T-cell (primary cell): ENCODE measurements around the gene SLC1A3. TPM values are rescaled to one million over a fixed set of nuclear protein-coding genes. Genes with fewer than 3 reads are reported as not detected.

ENCODE experiments used
- ATAC-seq, 4 experiments: fragments of 200-7000 bp in 3 of 4; fragments of 150-1000 bp in 1 of 4; cut with Tn5 transposase; replicated peaks in 1 of 4; 1 replicate in 3 of 4; 2 replicates in 1 of 4; pipeline ENCODE4 v1.10.0; 2021; ENCODE audit warnings: moderate library complexity in 3 of 4, mild to moderate bottlenecking in 2 of 4, moderate number of reproducible peaks in 1 of 4
- CTCF ChIA-PET, 2 donors: fragments of 300-600 bp; sonication (Branson Sonifier 250); formaldehyde crosslinking; loops; one replicate each; lab custom pipeline; 2022; ENCODE audit warnings: antibody characterized with exemption in 2 of 2; lab: Charles Lee
- POLR2A ChIA-PET, 2 donors: fragments of 300-600 bp; sonication (Branson Sonifier 250); formaldehyde crosslinking; loops; one replicate each; lab custom pipeline; 2022; ENCODE audit warnings: antibody characterized with exemption in 2 of 2; lab: Charles Lee
- DNase-seq, 35 experiments: peaks; one replicate each; pipeline versions ENCODE4 v3.0.0 to v3.0.0-alpha.2; 2013 to 2023
- H3K27ac ChIP-seq: one replicate; pipeline ENCODE4 v1.5.1; 2013; ENCODE audit warnings: low read length
- H3K27me3 ChIP-seq, 2 experiments: replicated peaks in 1 of 2; 1 replicate in 1 of 2; 2 replicates in 1 of 2; pipeline versions ENCODE4 v1.6.1 to v1.7.0; 2013; ENCODE audit warnings: low read length in 1 of 2, mixed read lengths in 1 of 2; ENCODE audit not compliant: control insufficient read depth in 2 of 2, insufficient read depth in 2 of 2; ENCODE audit errors: extremely low read depth in 1 of 2
- H3K36me3 ChIP-seq, 2 donors: 1 replicate in 1 of 2; 2 replicates in 1 of 2; pipeline versions ENCODE4 v1.6.1 to v1.7.0; 2013; ENCODE audit warnings: low read length in 1 of 2; ENCODE audit not compliant: control insufficient read depth in 2 of 2, insufficient read depth in 1 of 2; ENCODE audit errors: extremely low read depth in 1 of 2
- H3K4me1 ChIP-seq, 2 experiments: 1 replicate in 1 of 2; 2 replicates in 1 of 2; pipeline versions ENCODE4 v1.6.1 to v1.7.0; 2013; ENCODE audit warnings: low read length in 2 of 2, mixed read lengths in 1 of 2; ENCODE audit not compliant: insufficient read depth in 2 of 2, control insufficient read depth in 1 of 2; ENCODE audit errors: extremely low read depth in 1 of 2
- H3K4me3 ChIP-seq, 2 donors: 1 replicate in 1 of 2; 2 replicates in 1 of 2; pipeline versions ENCODE4 v1.5.1 to v1.7.0; 2013; ENCODE audit warnings: mild to moderate bottlenecking in 2 of 2, low read length in 1 of 2, moderate library complexity in 1 of 2; ENCODE audit not compliant: control insufficient read depth in 1 of 2; ENCODE audit errors: extremely low read depth in 1 of 2
- H3K9me3 ChIP-seq: 2 replicates; pipeline ENCODE4 v1.7.0; 2013
- H3K27ac Mint-ChIP-seq, 2 donors: one replicate each; pipeline ENCODE4 v1.8.0; 2020 to 2021; ENCODE audit warnings: mild to moderate bottlenecking in 2 of 2, mixed read lengths in 2 of 2
- H3K27me3 Mint-ChIP-seq, 2 donors: one replicate each; pipeline ENCODE4 v1.8.0; 2021 to 2022; ENCODE audit warnings: mixed read lengths in 2 of 2
- H3K36me3 Mint-ChIP-seq: one replicate; pipeline ENCODE4 v1.8.0; 2021; ENCODE audit warnings: mixed read lengths
- H3K4me1 Mint-ChIP-seq, 3 donors: one replicate each; pipeline ENCODE4 v1.8.0; 2020 to 2022; ENCODE audit warnings: mixed read lengths in 3 of 3, mild to moderate bottlenecking in 1 of 3
- H3K4me3 Mint-ChIP-seq, 3 donors: one replicate each; pipeline ENCODE4 v1.8.0; 2020 to 2022; ENCODE audit warnings: mild to moderate bottlenecking in 3 of 3, mixed read lengths in 3 of 3, moderate library complexity in 3 of 3
- H3K9me3 Mint-ChIP-seq, 3 donors: one replicate each; pipeline ENCODE4 v1.8.0; 2020 to 2022; ENCODE audit warnings: mixed read lengths in 3 of 3
- WGBS: methylation state at CpG from one replicate; pipeline ENCODE4 v1.1.5; 2013; ENCODE audit warnings: missing lambda C conversion rate; ENCODE audit not compliant: insufficient coverage; 5-methylcytosine and 5-hydroxymethylcytosine counted together
- total RNA-seq, 35 experiments: library from RNA in 6 of 35; stranded (reverse) in 6 of 35; fragments of 120-200 nt in 1 of 35; gene quantifications; one replicate each; pipeline versions ENCODE4 v1.2.1 to v1.2.4 and lab custom pipeline; 2013 to 2026

The SLC1A3 gene
- total RNA-seq, 5 donors from 2014 or later (not counting 1 experiment from before 2014, with no cell fraction given) = 0.12 to 0.25 (median 0.23) TPM; not detected in 2

DNA sequence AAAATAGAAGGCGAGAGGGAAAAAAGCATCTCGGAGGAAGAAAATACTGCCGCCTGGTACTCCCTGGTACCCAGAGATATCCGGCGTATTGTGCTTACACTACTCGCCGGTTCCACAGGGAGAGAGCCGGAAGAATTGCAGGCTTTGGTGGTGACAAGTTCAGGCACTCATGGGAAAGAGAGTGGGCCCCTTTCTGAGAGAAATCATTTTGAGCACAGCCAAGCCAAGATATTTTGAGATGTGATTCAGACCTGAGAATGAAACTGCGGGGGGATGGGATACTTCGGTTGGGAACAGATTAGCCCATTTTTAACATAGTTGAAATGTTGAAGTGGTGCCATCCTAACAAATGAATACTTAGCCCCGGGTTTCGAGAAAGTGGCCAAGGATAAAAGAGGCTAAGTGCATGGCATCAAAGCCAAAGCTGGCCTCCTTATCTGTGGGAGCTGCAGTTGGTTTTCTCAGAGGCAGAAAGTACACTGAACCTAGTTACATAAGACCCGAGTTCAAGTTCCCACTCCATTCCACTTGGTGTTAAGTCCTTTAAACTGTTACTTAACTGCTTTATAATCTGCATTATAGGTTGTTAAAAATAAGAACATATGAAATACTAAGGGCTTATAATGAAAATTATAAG, 62.7 kb downstream of the SLC1A3 start:
- H3K4me1 ChIP-seq = no peaks in the 10 kb centered on the region
- Mint-ChIP-seq H3K27ac (no peak overlapping the region), H3K4me1 (no peaks in the 10 kb centered on the region), H3K27me3 (peaks cover 0 to 13% of the 10 kb centered on the region in 2 donors), H3K4me3 (no peak overlapping the region), H3K36me3 (no peaks in the 10 kb centered on the region), H3K9me3 (no peaks in the 10 kb centered on the region)
- ChIA-PET POLR2A (no interaction called here), CTCF (no interaction called here)
- ATAC-seq = no peak
- no peak for DNase-seq
- H3K36me3 ChIP-seq = no peaks in the 10 kb centered on the region
- 97% methylated on average over 10 of the region's 13 CpGs for WGBS
- H3K27ac ChIP-seq = no peak overlapping the region
- no peaks in the 10 kb centered on the region for H3K27me3 ChIP-seq
- no peak overlapping the region for H3K4me3 ChIP-seq
- H3K9me3 ChIP-seq = no peaks in the 10 kb centered on the region

DNA sequence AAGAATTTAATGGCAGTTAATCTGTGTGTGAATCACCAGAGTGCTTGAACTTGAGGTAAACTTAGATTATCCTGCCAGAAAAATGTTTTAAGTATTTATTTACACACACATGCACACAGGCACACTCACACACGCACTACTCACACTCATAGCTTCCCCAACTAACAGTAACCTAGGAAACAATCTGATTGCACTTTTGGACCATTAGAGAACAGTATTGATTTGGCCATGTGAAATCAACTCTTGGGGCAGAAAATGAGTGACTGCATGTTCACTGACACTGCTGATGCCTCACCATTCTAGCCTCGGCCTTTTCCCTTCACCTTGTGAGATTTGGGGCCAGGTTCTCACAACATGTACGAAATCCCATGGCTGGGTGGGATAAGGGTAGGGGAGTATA, 64.1 kb downstream of the SLC1A3 start:
- H3K27ac ChIP-seq = no peak overlapping the region
- 100% methylated on average over 1 of the region's 3 CpGs for WGBS
- ATAC-seq (no peak), DNase-seq (no peak)
- H3K36me3 ChIP-seq = no peaks in the 10 kb centered on the region
- H3K4me3 ChIP-seq = no peak overlapping the region
- Mint-ChIP-seq H3K9me3 (no peaks in the 10 kb centered on the region), H3K27me3 (peaks cover 0 to 16% of the 10 kb centered on the region in 2 donors), H3K4me1 (no peaks in the 10 kb centered on the region), H3K36me3 (no peaks in the 10 kb centered on the region), H3K27ac (no peak overlapping the region), H3K4me3 (no peak overlapping the region)
- no peaks in the 10 kb centered on the region for H3K27me3 ChIP-seq
- ChIA-PET CTCF (no interaction called here), POLR2A (no interaction called here)
- no peaks in the 10 kb centered on the region for H3K4me1 ChIP-seq
- H3K9me3 ChIP-seq = no peaks in the 10 kb centered on the region

DNA sequence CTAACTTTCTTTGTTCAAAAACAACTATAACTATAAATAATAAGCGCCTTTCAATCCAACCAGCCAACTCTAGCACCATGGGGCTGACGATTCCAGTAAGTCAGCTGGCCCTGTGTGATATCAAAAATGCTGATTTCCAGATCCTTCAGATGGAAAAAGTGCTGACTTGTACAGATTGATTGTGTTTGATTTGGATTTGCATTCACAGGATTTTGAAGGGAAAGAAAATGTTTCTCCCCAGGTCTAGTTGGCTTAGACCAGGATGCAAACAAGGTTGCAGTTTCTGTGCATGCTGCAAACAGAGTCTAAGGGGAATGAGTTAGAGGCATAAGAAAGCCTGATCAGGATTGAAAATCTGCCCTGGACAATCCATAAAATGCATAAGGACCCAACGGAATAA, 68.9 kb downstream of the SLC1A3 start:
- Mint-ChIP-seq H3K4me3 (no peak overlapping the region), H3K27ac (no peak overlapping the region), H3K4me1 (no peaks in the 10 kb centered on the region), H3K36me3 (no peaks in the 10 kb centered on the region), H3K9me3 (no peaks in the 10 kb centered on the region), H3K27me3 (peaks cover 3 to 14% of the 10 kb centered on the region in 2 donors)
- H3K4me3 ChIP-seq = no peak overlapping the region
- ChIA-PET CTCF (no interaction called here), POLR2A (no interaction called here)
- H3K27ac ChIP-seq = no peak overlapping the region
- H3K4me1 ChIP-seq = no peaks in the 10 kb centered on the region
- DNase-seq (no peak), ATAC-seq (no peak)
- H3K36me3 ChIP-seq = no peaks in the 10 kb centered on the region
- no peaks in the 10 kb centered on the region for H3K9me3 ChIP-seq
- WGBS = 100% methylated on average over 1 of the region's 3 CpGs
- H3K27me3 ChIP-seq = no peaks in the 10 kb centered on the region

DNA sequence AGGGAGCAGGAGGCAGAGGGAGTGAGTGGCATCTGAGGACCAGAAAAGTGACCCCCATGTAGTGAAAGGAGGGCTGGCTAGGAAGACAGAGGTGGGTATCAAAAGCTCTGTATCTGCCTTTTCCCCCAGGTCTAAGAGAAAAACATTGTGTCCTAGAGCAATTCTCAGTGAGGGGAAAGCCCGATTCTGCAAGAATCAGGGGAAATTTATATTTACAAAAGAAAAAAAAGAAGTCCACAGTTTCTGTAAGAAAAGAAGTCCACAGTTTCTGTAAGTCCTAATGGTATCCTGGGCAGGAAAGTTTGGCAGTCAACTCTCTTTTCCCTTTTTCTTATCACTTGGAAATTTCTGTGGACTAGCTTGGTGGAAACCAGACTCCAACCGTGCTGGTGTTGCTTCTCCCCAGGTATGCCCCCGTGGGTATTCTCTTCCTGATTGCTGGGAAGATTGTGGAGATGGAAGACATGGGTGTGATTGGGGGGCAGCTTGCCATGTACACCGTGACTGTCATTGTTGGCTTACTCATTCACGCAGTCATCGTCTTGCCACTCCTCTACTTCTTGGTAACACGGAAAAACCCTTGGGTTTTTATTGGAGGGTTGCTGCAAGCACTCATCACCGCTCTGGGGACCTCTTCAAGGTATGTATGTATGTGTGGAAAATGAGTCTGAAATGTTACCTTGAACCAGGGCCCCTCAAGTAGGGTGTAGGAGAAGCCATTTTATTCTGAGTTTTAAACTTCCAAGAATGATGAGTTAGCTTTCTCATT, 73.0 kb downstream of the SLC1A3 start:
- POLR2A ChIA-PET = no interaction called here
- ATAC-seq = no peak
- no peaks in the 10 kb centered on the region for H3K36me3 Mint-ChIP-seq

DNA sequence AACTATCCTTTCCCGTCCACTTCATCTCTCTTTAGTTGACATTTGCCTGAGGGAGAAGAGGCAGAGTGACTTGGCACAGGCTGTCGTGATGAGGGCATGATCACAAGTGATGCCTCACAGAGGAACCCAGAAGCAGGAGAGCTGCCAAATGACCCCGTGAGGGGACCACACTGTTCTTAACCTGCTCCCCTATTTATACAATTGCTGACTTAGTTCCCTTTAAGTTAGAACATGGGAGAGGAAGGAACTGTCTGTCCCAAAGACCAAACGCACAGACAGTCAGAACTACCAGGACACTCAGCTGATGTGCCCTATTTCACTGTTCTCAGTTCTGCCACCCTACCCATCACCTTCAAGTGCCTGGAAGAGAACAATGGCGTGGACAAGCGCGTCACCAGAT, 73.7 kb downstream of the SLC1A3 start:
- H3K27ac ChIP-seq = no peak overlapping the region
- H3K4me1 ChIP-seq = no peaks in the 10 kb centered on the region
- ChIA-PET CTCF (no interaction called here), POLR2A (no interaction called here)
- H3K4me3 Mint-ChIP-seq = no peak overlapping the region
- peaks cover 0 to 3% of the 10 kb centered on the region in 2 experiments for H3K27me3 ChIP-seq
- H3K9me3 Mint-ChIP-seq = no peaks in the 10 kb centered on the region
- 96% methylated on average over 3 of the region's 7 CpGs for WGBS
- peaks cover 3 to 14% of the 10 kb centered on the region in 2 donors for H3K27me3 Mint-ChIP-seq
- DNase-seq (no peak), ATAC-seq (no peak)
- no peaks in the 10 kb centered on the region for H3K36me3 Mint-ChIP-seq
- no peaks in the 10 kb centered on the region for H3K9me3 ChIP-seq
- H3K27ac Mint-ChIP-seq = no peak overlapping the region
- H3K36me3 ChIP-seq = no peaks in the 10 kb centered on the region
- no peaks in the 10 kb centered on the region for H3K4me1 Mint-ChIP-seq
- H3K4me3 ChIP-seq = no peak overlapping the region

More for the DNA sequence above, 73.0 kb downstream of the SLC1A3 start:
- Mint-ChIP-seq H3K27ac (no peak overlapping the region), H3K4me3 (no peak overlapping the region), H3K9me3 (no peaks in the 10 kb centered on the region), H3K27me3 (peaks cover 3 to 14% of the 10 kb centered on the region in 2 donors), H3K4me1 (no peaks in the 10 kb centered on the region)
- CTCF ChIA-PET = no interaction called here
- no peak overlapping the region for H3K27ac ChIP-seq
- peaks cover 0 to 3% of the 10 kb centered on the region in 2 experiments for H3K27me3 ChIP-seq
- no peaks in the 10 kb centered on the region for H3K4me1 ChIP-seq
- no peaks in the 10 kb centered on the region for H3K36me3 ChIP-seq
- WGBS = 89% methylated on average over 4 of the region's 8 CpGs
- H3K4me3 ChIP-seq = no peak overlapping the region
- DNase-seq = no peak
- no peaks in the 10 kb centered on the region for H3K9me3 ChIP-seq

DNA sequence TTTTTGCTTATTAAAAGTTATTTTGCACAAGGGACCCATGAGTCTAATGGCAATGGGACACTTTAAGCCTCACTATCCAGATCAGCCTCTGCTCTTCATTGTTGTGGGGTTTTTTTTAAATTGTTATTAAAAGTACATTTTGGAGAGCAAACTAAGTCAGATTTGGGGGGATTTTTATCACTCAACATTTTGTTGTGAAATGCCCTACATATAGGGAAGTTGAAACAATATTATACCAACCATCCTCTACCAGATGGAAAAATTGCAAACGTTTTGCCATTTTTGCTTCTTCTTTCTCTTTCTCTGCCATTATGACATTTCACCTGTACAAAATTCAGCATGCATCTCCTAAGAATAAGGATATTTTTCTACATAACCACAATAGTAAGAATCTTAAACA, 75.3 kb downstream of the SLC1A3 start:
- ChIA-PET CTCF (no interaction called here), POLR2A (no interaction called here)
- ATAC-seq (no peak), DNase-seq (no peak)
- WGBS = 38% methylated on average over 1 of the region's 1 CpG
- no peaks in the 10 kb centered on the region for H3K9me3 ChIP-seq
- Mint-ChIP-seq H3K4me1 (no peaks in the 10 kb centered on the region), H3K27me3 (peaks cover 3 to 8% of the 10 kb centered on the region in 2 donors), H3K9me3 (no peaks in the 10 kb centered on the region), H3K27ac (no peak overlapping the region), H3K4me3 (no peak overlapping the region), H3K36me3 (no peaks in the 10 kb centered on the region)
- no peaks in the 10 kb centered on the region for H3K36me3 ChIP-seq
- peaks cover 0 to 3% of the 10 kb centered on the region in 2 experiments for H3K27me3 ChIP-seq
- no peaks in the 10 kb centered on the region for H3K4me1 ChIP-seq
- no peak overlapping the region for H3K27ac ChIP-seq
- H3K4me3 ChIP-seq = no peak overlapping the region
